ENCODE results near the gene ACR.

GRCh38 chr22:50702261-50702671, 35.7 kb upstream of the ACR start:
- TF ChIP-seq CTCF (conservative IDR thresholded peaks at IDR 0.05; ENCODE audit: low read length): no peak
- no peak for TF ChIP-seq EZH2phosphoT487 (IDR thresholded peaks at IDR 0.05; ENCODE audit: borderline replicate concordance)

All from Loucy (cell line).